ENCODE measurements around the gene PSAPL1. TPM values are rescaled to one million over a fixed set of nuclear protein-coding genes. Genes with fewer than 3 reads are reported as not detected.

The PSAPL1 gene
- total and polyA plus RNA-seq, 2 of the 8 experiments (the other 6 are each of a cell fraction or from before 2014, with no cell fraction given) = 0.03 TPM; not detected in 1

- Histone ChIP-seq H3K79me1 (ENCODE audit: low read depth, low read length) (no peaks in the 10 kb centered on the region), H2BK120ac (replicated peaks; ENCODE audit: low read depth, low read length) (no peak overlapping the region), H2BK20ac (ENCODE audit: low read length) (no peak overlapping the region), H2AFZ (ENCODE audit: low read length) (no peak overlapping the region), H4K20me1 (replicated peaks in 1 of 2; ENCODE audit: control insufficient read depth in 1 of 2, insufficient read depth in 2 of 2, low read length in 2 of 2) (no peaks in the 10 kb centered on the region), H3K23me2 (ENCODE audit: low read depth, low read length) (no peaks in the 10 kb centered on the region), H3K9ac (replicated peaks in 1 of 4; ENCODE audit: extremely low read depth in 1 of 4, low read depth in 3 of 4, low read length in 3 of 4) (no peak overlapping the region), H3K4me1 (replicated peaks in 1 of 4; ENCODE audit: control insufficient read depth in 3 of 4, insufficient read depth in 4 of 4, low read length in 3 of 4) (no peaks in the 10 kb centered on the region), H3K23ac (ENCODE audit: insufficient read length) (no peak overlapping the region), H4K5ac (ENCODE audit: insufficient read length, low read depth, low read length) (no peak overlapping the region), H2BK15ac (ENCODE audit: low read length) (no peak overlapping the region), H4K91ac (replicated peaks; ENCODE audit: insufficient read length, low read length) (no peak overlapping the region), H3K56ac (replicated peaks; ENCODE audit: insufficient read length, low read depth, low read length) (no peak overlapping the region), H4K8ac (ENCODE audit: extremely low read depth, insufficient read depth, low read length) (no peak overlapping the region), H3K9me3 (ENCODE audit: insufficient read depth in 2 of 2, low read depth in 1 of 2, low read length in 1 of 2) (no peaks in the 10 kb centered on the region), H2BK12ac (ENCODE audit: low read depth, low read length) (no peak overlapping the region), H3K4me2 (ENCODE audit: insufficient read depth in 1 of 2, low read depth in 2 of 2, low read length in 2 of 2) (no peak overlapping the region), H3K4me3 (ENCODE audit: extremely low read depth in 1 of 4, insufficient read depth in 2 of 4, low read depth in 3 of 4, low read length in 4 of 4) (no peak overlapping the region), H2BK5ac (ENCODE audit: low read depth, low read length) (no peak overlapping the region), H3K14ac (ENCODE audit: insufficient read length) (no peak overlapping the region), H3K27ac (ENCODE audit: low read depth, low read length) (no peak overlapping the region), H3K36me3 (ENCODE audit: control insufficient read depth in 2 of 4, insufficient read depth in 4 of 4, low read length in 3 of 4) (no peaks in the 10 kb centered on the region), H2AK5ac (ENCODE audit: low read depth, low read length) (no peak overlapping the region), H3K4ac (replicated peaks; ENCODE audit: insufficient read length, low read depth, low read length) (no peak overlapping the region), H3K27me3 (replicated peaks in 1 of 4; ENCODE audit: control insufficient read depth in 3 of 4, extremely low read depth in 1 of 4, insufficient read depth in 3 of 4, low read length in 3 of 4) (no peaks in the 10 kb centered on the region), H3K79me2 (ENCODE audit: control insufficient read depth in 1 of 2, insufficient read depth in 2 of 2, low read length in 2 of 2) (no peaks in the 10 kb centered on the region), H3K18ac (ENCODE audit: extremely low read depth, low read length) (no peak overlapping the region)
- POLR2A ChIA-PET (ENCODE audit: partially characterized antibody) = no interaction called here
- FAIRE-seq (no peak), DNase-seq (ENCODE audit: low read depth in 1 of 2, low spot score in 2 of 2) (no peak)
- CTCF ChIA-PET (ENCODE audit: partially characterized antibody) = interaction anchor here (0.6 to 1.3 kb wide), 2 partner anchors 144 to 763 kb away, joined by 3 to 4 read pairs; no protein-coding TSS in a partner anchor
- WGBS, 2 experiments (ENCODE audit: extremely low coverage in 1 of 2, insufficient coverage in 1 of 2, insufficient read length in 1 of 2, insufficient replicate concordance in 2 of 2, low coverage in 1 of 2, low lambda C conversion rate in 2 of 2, missing lambda C conversion rate in 1 of 2) = 61% methylated on average over 6 of the region's 8 CpGs; no CpG with 5 or more reads in 1 of the 2 experiments
- TF ChIP-seq CHD1 (IDR thresholded peaks at IDR 0.05; ENCODE audit: low read depth, low read length) = no peak
- no peak for TF ChIP-seq CEBPB (IDR thresholded peaks at IDR 0.05; ENCODE audit: low read depth, low read length)
- no peak for TF ChIP-seq SP2 (IDR thresholded peaks at IDR 0.05; ENCODE audit: low read length)
- TF ChIP-seq TAF7 (optimal IDR thresholded peaks at IDR 0.05; ENCODE audit: borderline replicate concordance, low read depth, low read length) = no peak
- TF ChIP-seq NRF1 (IDR thresholded peaks at IDR 0.05; ENCODE audit: low read depth, low read length) = no peak
- no peak for TF ChIP-seq ATF2 (IDR thresholded peaks at IDR 0.05; ENCODE audit: low read length)
- TF ChIP-seq SIX5 (IDR thresholded peaks at IDR 0.05; ENCODE audit: low read depth, low read length) = no peak
- no peak for TF ChIP-seq EZH2 (IDR thresholded peaks at IDR 0.05; ENCODE audit: low read depth, low read length, severe bottlenecking)
- no peak for TF ChIP-seq RNF2 (IDR thresholded peaks at IDR 0.05; ENCODE audit: borderline replicate concordance, low read depth, low read length, missing control alignments, poor library complexity, severe bottlenecking)
- TF ChIP-seq JUN (IDR thresholded peaks at IDR 0.05; ENCODE audit: low read depth, low read length) = no peak
- TF ChIP-seq ASH2L (IDR thresholded peaks at IDR 0.05; ENCODE audit: low read length) = no peak
- TF ChIP-seq MAX (IDR thresholded peaks at IDR 0.05) = no peak
- no peak for TF ChIP-seq BRCA1 (IDR thresholded peaks at IDR 0.05; ENCODE audit: low read depth, low read length)
These were observed 52.1 kb downstream of the PSAPL1 start for GRCh38 chr4:7382634-7383014.

Measured in H1 (cell line).